Measurements from ENCODE around the gene LIMA1. TPM values are rescaled to one million over a fixed set of nuclear protein-coding genes. Genes with fewer than 3 reads are reported as not detected.
A peak's percentile ranks its signal among the peaks of the same experiment; 100 is the strongest.

The LIMA1 gene
- total RNA-seq, 4 donors from 2014 or later, result 53.0 to 75.4 (median 66.7) TPM

DNA sequence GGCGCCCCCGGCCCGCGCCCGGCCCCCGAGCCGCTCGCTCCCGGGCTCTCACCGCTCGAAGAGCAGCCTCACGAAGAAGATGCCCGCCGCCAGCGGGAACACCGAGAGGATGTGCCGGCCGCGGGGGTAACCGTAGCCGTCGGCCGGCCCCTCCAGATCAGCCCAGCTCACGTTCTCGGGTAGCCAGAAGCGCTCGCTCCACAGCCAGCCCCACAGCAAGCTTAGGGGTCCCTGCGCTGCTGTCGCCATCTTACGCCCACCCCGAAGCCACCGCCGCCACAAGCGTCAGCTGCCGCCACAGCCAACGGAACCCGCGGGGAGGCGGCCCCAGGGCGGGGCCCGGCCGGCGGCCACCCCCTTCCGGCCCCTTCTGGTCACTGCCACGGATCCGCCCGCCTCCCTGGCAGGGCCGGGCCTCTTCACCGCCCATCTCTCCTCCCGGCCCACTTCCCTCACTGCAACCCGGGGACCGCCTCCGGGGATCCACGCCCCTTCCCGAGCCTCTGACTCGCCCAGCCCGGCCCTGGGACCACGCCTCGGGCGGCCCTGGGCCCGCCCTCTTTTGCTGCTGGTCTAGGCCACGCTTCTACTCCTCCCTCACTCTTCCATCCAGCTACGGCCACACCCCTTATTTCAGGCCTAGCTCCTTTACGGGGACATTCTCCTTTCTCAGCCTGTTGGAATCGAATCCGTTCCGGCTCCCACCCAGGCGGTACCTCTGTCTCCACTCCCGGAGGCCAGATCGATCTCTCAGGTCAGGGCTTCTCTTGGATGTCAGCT is 116.1 kb downstream of the LIMA1 start, which contains the start of gene CERS5:
Gene CERS5, minus strand, starts transcription at position 321 of the 780 bp plus-strand sequence. Its CDS starts 72 bp downstream, at position 249.
- Histone ChIP-seq H3K4me3 (replicated peaks in 1 of 3) (peak within 1 kb of the TSS; percentile 30 to 100 (median 81)), H3K36me3 (no peaks in the 10 kb centered on the region), H3K27ac (peak within 1 kb of the TSS; percentile 76 to 91 (median 83)), H3K27me3 (no peaks in the 10 kb centered on the region), H3K4me1 (peaks cover 0 to 12% of the 10 kb centered on the region in 2 donors), H3K9me3 (no peaks in the 10 kb centered on the region)
- 1% methylated on average over 44 to 46 of the region's 70 CpGs for WGBS, 2 donors
- intact Hi-C loops (cut with DNase I), result no loop called here
- peak in 1 of 2 donors; percentile 72 for TF ChIP-seq POLR2A (IDR thresholded peaks at IDR 0.05)
- TF ChIP-seq, protein P1, sequence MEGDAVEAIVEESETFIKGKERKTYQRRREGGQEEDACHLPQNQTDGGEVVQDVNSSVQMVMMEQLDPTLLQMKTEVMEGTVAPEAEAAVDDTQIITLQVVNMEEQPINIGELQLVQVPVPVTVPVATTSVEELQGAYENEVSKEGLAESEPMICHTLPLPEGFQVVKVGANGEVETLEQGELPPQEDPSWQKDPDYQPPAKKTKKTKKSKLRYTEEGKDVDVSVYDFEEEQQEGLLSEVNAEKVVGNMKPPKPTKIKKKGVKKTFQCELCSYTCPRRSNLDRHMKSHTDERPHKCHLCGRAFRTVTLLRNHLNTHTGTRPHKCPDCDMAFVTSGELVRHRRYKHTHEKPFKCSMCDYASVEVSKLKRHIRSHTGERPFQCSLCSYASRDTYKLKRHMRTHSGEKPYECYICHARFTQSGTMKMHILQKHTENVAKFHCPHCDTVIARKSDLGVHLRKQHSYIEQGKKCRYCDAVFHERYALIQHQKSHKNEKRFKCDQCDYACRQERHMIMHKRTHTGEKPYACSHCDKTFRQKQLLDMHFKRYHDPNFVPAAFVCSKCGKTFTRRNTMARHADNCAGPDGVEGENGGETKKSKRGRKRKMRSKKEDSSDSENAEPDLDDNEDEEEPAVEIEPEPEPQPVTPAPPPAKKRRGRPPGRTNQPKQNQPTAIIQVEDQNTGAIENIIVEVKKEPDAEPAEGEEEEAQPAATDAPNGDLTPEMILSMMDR (IDR thresholded peaks at IDR 0.05), result peak in 4 of 6 experiments; percentile 14 to 19 (median 19)
- peak; percentile 100 for DNase-seq

DNA sequence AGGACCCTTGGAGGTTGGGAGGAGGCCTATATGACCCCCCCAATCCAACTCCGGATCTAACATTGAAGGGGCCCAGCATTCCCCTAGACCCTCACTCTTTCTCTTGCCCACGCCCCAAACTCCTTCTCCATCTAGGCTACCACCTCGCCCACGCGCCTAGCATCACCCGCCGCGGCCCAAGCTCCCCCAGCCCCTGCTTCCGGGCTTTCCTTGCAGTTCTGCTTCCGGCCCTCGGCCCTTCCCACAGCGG is 116.6 kb downstream of the LIMA1 start:
- 0 to 2% methylated on average over 12 of the region's 12 CpGs for WGBS, 2 donors
- Histone ChIP-seq H3K9me3 (no peaks in the 10 kb centered on the region), H3K4me1 (peaks cover 0 to 12% of the 10 kb centered on the region in 2 donors), H3K27ac (peak overlapping the region; percentile 29 to 91 (median 83)), H3K4me3 (replicated peaks in 1 of 3) (peak overlapping the region; percentile 30 to 100 (median 81)), H3K36me3 (no peaks in the 10 kb centered on the region), H3K27me3 (no peaks in the 10 kb centered on the region)
- DNase-seq, result peak in 1 of 2 donors; percentile 42
- intact Hi-C loops (cut with DNase I), result no loop called here
- TF ChIP-seq, protein P1 (IDR thresholded peaks at IDR 0.05), result no peak
- TF ChIP-seq POLR2A (IDR thresholded peaks at IDR 0.05), result no peak

DNA sequence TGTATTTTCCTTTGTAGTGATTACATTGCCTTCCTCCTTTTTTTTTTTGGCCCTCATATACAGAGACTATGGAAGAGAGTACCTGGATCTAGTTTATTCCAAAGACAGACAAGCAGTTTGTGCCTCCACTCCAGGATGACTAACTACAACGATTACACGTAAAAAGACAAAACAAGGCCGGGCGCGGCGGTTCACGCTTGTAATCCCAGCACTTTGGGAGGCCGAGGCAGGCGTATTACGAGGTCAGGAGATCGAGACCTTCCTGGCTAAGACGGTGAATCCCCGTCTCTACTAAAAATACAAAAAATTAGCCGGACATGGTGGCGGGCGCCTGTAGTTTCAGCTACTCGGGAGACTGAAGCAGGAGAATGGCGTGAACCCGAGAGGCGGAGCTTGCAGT is 118.4 kb downstream of the LIMA1 start:
- DNase-seq, result no peak
- no peak overlapping the region for H3K4me3 ChIP-seq (replicated peaks in 1 of 3)
- H3K36me3 ChIP-seq, result no peaks in the 10 kb centered on the region
- WGBS, 2 donors, result 97% methylated on average over 20 of the region's 20 CpGs
- no peaks in the 10 kb centered on the region for H3K9me3 ChIP-seq
- H3K4me1 ChIP-seq, result peaks cover 0 to 12% of the 10 kb centered on the region in 2 donors
- TF ChIP-seq POLR2A (IDR thresholded peaks at IDR 0.05), result no peak
- TF ChIP-seq, protein P1 (IDR thresholded peaks at IDR 0.05), result no peak
- no peak overlapping the region for H3K27ac ChIP-seq
- intact Hi-C loops (cut with DNase I), result no loop called here
- no peaks in the 10 kb centered on the region for H3K27me3 ChIP-seq

DNA sequence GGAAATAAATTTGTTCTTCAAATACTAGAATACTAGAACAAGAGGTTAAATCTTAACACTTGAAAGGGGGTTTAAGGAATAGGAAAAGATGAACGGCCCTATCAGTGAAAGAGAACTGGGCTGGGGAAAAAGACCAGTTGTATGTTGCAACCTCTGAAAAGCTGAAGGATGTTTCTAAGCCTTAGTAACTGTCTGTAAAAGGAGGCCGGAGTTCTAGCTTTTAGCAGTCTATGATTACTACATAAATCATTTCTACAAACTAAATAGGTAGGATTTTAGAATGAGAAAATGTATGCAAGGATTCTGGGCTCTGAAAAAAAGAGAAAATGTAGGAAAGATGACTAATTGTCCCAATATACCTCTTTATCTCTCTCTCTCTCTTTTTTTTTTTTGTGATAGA is 121.1 kb downstream of the LIMA1 start:
- TF ChIP-seq, protein P1 (IDR thresholded peaks at IDR 0.05), result no peak
- no peak for TF ChIP-seq POLR2A (IDR thresholded peaks at IDR 0.05)
- 82 to 84% methylated on average over 2 of the region's 2 CpGs for WGBS, 2 donors
- H3K27ac ChIP-seq, result no peak overlapping the region
- no peaks in the 10 kb centered on the region for H3K27me3 ChIP-seq
- H3K4me3 ChIP-seq (replicated peaks in 1 of 3), result no peak overlapping the region
- H3K4me1 ChIP-seq, result peaks cover 0 to 8% of the 10 kb centered on the region in 2 donors
- H3K36me3 ChIP-seq, result no peaks in the 10 kb centered on the region
- DNase-seq, result no peak
- intact Hi-C loops (cut with DNase I), result no loop called here
- no peaks in the 10 kb centered on the region for H3K9me3 ChIP-seq

DNA sequence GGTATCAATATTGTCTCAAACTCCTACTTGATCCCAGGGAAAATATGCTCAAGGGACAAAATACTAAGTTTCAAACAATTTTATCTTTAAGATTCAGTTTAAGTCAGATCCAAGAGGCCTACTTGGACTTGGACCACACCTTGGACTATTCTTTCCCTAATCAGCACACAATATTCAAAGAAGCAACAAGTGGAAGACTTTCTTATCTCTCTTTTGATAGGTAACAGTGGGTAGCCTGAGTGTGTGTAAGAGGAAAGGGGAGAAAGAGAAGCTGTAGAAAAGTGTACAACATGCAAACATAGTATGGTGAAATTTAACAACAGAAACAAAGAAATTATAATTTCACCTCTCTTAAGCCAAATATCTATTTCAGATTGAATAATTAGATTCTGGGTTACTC is 122.7 kb downstream of the LIMA1 start:
- intact Hi-C loops (cut with DNase I), result no loop called here
- no peaks in the 10 kb centered on the region for H3K27me3 ChIP-seq
- no peak overlapping the region for H3K27ac ChIP-seq
- H3K9me3 ChIP-seq, result no peaks in the 10 kb centered on the region
- TF ChIP-seq POLR2A (IDR thresholded peaks at IDR 0.05), result no peak
- TF ChIP-seq, protein P1 (IDR thresholded peaks at IDR 0.05), result no peak
- H3K36me3 ChIP-seq, result no peaks in the 10 kb centered on the region
- no peak for DNase-seq
- no peak overlapping the region for H3K4me3 ChIP-seq (replicated peaks in 1 of 3)
- H3K4me1 ChIP-seq, result peaks cover 0 to 2% of the 10 kb centered on the region in 2 donors

Data from thyroid gland (tissue), 4 donors.